Fibroblast of skin of scalp (primary cell): ENCODE results near the gene LEFTY2.

ENCODE experiments used
- DNase-seq: peaks from one replicate; pipeline ENCODE4 v3.0.0-alpha.2; 2013

Gene LEFTY2

DNA sequence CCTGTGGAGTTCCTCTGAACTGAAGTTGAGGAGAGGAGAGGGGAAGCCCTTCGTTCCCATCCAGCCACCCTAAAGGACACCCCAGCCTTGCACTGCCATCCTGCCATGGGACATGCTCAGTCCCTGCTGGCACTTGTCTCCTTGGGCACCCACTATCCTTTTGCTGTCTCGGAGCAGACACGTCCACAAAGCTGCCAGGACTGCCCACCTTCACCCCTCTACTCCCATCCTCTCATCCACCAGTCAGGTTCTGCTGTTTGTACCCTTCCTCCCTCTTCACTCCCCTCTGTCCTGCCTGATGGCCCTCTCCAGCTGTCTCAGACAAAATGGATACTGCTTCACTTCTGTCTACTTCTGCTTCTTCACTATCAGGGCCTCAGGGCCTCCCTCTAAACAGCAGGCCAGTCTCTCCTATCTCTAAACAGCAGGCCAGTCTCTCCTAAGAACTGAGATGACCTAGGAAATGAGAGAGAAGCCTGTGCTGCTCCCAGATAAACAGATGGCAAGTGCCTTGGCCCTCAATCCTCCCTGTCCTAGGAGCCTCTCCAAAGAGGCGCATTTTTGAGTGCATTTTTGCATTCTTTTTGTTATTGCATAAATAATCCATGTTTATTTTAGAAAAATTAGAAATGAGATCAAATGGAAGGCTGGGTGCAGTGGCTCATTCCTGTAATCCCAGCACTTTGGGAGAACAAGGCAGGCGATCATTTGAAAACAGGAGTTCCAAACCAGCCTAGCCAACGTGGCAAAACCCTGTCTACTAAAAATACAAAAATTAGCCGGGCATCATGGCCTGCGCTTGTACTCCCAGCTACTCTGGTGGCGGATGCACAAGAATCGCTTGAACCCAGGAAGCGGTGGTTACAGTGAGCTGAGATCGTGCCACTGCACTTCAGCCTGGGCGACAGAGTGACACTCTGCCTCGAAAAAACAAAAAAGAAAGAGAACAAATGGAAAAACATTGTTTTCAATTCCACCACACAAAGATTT is 12.5 kb downstream of the LEFTY2 start:
- DNase-seq, result no peak

DNA sequence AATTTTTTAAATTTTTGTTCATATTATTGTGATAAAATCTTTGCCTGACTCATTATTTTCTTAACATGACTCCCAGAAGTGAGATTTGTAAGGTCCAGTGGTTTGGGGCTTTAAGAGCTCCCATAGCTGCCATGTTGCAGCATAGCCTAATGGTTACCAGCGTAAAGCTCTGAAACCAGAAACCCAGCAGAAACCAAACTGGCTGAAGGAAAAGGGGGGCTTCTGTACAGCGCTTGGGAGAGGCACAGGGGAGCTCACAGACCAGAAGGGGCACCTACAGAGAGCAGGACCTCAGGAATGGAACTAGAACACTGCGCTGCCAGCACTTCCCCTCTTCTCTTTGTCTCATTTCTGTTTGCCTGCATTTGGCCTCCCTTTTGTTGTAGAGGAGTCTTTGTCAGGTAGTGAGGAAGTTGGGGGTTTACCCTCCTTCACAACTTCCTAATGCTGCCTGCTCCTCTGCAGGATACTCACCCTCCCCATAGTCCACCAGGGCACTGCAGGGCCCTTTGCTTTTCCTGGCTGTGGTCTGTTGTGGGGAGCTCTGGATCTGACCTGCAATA is 14.4 kb downstream of the LEFTY2 start:
- no peak for DNase-seq

DNA sequence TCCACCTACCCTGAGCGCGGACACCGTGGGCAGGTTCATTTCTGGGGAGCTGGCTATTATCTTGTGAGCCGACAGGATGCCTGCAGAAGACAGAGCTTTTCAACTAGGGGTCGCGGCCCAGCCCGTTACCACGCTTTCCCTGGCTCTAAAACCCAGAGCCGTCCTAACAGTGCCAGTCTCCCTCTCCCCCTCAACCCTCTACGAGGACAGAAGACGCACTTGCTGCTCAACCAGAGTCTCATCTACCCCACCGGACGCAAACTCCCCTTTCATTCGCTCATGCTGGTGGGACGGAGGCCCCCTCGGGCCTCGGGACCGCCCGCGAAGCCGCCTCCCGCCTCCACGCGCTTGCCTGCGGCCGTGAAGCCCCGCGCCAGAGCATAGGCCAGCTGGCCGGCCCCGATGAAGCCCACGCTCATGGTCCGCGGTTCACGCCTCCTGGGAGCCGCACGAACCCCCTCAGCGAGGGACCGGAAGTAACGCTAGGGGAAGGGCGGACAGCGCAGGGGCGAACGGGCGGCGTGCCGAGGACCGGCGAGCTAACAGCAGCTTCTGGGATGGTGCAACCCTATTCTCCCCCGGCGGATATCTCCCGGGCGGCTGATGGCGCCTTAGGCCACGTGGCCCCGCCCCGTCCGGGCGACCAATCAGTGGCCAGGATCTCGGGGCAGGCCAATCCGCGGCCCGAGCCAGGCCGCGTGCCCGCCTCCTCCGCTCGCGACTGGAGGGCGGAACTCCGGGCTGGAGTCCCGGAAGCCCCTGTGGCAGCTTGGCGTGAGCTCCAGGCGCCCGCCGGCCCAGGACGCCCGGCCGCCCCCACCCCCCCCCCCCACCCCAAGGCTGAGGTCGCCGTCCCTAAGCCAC is 17.1 kb downstream of the LEFTY2 start, which contains the start of gene PYCR2:
Gene PYCR2 (minus strand): TSS at position 559 of the 864 bp plus-strand sequence. CDS start 140 bp downstream, at position 419.
- peak; percentile 97 for DNase-seq

DNA sequence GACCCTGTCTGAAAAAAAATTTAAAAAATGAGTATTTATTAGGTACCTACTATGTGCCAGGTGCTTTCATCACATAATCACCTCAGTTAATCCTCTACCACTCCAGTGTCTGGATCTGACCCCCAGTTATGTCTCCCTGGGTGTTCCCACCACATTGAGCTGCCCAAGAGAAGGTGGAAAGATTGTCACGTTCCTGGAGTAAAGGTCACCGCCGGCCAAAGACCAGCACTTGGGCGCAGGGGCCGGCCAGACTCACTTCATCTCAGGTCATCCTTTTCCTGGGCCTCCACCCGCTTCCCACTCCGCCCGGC is 17.7 kb downstream of the LEFTY2 start:
- no peak for DNase-seq

DNA sequence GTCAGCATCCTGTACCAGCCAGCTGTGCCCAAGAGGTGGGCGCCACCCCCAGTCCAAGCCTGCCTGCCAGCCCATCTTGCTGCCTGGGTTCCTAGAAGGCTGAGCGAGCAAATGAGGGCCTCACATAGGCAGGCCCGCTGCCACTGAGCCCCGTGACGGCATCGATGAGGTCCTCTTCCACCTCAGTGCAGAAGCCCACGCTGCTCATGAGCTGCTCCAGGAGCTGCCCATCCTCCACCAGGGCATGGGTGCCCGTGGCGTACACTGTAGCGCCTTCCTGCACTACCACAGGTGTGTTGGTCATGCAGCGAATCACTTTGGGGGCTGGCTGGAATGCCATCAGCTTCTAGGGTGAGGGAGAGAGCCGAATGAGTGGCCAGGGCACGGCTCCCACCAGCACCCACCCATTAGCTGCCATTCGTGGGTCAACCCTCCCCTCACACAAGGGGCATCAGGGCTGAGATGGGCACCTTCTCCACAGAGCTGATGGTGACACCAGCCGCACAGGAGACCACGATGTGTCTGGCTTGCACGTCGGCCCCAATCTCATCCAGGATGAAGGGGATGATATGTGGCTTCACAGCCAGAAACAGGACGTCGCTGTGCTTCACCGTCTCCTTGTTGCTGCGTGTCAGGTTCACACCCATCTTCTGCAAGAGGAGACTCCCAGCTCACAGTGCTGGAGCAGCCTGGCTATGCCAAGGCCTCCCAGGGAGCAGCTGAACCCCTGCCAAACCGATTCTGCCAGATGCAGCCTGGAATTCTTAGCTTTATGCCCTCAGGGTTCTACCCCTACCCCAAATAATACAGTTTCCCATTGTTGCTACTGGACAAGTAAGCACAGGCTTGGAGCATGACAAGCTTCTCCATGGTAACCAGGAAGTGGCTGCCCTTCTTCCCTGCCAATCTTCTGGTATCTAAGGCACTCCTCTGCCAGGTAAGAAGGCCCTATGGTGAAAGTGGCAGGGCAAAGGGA is 19.0 kb downstream of the LEFTY2 start:
- DNase-seq, result no peak

DNA sequence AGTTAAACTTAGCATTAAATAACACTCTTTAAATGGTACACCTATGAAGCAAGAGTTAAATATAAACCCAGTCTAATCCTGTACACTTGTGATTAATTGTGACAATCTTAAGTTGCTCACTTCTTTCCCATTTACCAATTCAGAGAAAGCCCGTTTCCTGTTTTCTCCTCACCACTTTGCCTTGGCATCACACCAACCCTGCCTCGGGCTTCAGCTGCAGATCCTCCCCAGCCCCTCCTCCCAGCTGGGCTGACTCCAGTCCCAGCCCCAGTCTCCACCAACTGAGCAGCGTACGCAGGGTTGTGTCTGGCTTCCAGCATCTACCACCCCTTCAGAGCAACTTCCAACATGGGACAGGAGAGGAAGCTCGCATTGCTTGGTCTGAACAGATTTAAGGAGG is 21.1 kb downstream of the LEFTY2 start:
- DNase-seq, result peak; percentile 80

DNA sequence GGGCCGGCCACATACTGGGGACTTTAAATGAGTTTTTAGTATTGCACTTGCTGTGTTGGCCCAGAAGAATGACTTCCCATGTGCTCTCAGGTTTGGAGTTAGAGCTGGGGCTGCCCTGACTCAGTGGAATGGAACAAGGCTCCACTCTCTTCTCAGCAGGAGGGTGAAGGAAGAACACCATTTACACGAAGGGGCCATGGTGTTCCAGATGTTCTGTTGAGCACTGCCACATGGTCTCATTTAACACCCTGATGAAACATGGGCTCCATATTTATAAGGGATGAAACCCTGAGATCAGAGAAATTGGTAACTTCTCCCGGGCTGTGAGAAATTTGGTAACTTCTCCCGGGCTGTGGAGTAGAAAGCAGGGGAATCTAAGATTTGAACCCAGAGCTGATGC is 22.7 kb downstream of the LEFTY2 start:
- peak; percentile 42 for DNase-seq

DNA sequence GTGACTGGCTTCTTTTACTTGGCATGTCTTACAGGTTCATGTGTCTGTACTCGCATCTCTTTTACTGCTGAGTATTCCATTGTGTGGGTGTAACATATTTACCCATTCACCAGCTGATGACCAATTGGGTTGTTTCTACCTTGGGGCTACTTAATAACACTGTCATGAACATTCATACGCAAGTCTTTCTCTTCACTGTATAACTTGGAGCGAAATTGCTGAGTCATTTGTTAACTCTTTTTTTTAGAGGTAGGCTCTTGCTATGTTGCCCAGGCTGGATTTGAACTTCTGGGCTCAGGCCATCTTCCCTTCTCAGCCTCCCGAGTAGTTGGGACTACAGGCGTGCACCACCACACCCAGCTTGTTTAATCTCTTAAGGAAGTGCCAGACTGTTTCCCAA is 23.5 kb downstream of the LEFTY2 start:
- DNase-seq, result no peak

DNA sequence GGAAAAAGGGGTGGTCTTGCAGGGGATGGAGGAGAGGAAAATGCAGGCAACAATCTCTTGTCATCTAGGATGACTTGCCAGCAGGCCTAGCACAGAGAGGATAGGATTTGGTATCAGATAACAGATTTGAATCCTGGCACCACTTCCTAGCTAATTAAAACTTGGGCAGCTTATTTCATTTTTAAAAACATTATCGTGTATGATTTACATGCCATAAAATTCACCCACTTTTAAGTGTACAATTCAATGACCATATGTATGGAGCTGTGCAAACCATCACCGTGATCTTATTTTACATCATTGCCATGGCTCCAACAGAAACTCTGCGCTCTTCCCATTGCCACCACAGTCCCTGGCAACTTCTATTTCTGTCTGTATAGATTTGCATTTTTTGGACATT is 23.9 kb downstream of the LEFTY2 start:
- no peak for DNase-seq

DNA sequence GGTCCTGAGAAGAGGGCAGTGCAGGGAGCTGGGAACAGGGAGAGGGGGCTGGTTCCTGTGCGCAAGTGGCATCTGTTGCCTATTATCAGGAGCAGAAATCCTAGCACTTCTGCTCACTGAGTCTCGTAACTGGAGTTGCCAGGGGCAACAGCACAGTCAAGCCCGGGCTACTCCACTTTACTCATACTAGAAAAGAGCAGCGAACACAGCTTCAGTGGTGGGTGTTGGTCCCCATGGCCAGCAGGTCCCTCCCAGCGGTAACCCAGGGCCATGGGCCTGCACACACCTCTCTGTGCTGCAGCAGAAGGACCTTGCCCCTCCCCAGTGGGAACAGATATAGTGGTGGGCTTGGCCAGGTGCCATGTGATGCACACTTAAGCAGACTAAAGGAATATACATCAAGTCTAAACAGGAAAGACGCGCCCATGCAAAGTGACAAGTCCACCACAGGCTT is 25.5 kb downstream of the LEFTY2 start:
- peak; percentile 14 for DNase-seq

DNA sequence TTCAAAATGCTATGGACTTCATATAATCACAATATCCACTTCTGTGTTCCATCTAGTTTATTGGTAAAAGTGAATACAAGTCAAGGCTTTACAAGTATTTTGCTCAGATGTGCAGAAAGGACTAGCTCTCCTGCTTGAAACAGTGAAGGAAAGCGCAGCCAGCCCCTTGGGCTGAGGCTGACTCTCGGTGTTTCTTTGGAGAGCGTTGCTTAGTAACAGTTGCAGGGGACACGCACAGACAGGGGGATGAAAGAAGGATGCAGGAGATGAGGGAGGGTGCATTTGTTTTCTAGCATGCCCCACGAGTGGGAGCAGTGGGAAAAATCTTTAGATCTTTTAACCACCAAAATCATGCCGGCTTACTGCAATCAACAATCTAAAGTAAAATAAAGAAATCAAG is 26.1 kb downstream of the LEFTY2 start:
- DNase-seq, result no peak

DNA sequence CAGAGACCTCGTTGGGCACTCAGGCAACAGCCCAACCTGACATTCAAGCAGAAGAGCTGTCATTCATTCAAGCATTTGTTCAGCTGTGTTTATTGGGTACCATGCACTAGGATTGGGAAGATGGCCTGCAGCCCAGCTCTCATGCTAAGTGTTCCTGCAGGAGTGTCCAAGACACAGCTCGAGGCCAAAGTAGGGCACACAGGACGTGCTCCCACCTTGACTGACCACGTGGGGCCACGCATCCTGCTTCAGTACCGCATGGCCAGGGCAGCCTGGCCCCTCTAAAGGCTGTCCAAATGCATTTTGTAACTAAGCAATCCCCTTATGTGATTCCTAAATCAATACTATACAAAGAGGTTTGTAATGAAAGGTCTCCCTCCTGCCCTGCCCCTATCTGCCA is 26.6 kb downstream of the LEFTY2 start:
- DNase-seq, result no peak

DNA sequence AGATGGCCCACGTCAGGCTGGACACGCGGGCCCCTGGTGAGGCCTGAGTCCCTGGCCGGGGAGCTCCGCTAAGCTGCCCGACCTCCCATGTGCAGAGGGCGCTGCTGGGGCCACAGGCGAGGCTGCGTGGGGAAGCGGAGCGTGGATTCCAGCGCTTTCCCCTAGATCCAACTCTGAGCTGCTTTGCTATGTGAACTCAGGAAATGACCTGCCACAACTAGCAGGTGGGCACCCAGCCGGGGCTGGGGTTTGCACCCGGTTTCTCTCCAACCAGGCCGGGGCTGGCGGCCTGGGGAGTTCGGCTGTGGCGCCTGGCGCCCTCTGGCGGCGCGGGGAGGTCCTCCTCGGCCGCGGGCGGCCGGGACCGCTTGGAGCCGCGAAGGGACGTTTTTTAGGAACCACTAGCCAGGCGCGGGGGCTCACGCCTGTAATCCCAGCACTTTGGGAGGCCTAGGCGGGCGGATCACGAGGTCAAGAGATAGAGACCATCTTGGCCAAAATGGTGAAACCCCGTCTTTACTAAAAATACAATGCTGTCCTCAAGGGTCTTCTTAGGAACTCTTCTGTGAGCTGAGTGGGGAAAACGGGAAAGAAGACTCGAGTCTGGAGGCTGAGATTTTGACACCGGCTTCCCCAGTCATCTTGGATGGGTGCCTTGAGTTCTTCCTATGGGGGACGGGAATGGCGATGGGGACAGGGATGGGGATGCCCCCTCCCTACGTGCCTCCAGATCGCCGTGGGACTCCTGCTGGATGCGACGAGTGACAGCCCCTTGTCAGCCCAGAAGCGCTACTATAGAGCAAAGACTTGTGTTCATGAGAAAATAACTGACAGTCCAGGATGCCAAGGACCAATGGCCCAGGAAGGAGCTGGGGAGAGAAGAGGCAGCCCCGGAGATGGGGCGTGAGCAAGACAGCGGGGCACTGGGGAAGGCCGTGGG is 29.6 kb downstream of the LEFTY2 start:
- DNase-seq, result peak; percentile 43

DNA sequence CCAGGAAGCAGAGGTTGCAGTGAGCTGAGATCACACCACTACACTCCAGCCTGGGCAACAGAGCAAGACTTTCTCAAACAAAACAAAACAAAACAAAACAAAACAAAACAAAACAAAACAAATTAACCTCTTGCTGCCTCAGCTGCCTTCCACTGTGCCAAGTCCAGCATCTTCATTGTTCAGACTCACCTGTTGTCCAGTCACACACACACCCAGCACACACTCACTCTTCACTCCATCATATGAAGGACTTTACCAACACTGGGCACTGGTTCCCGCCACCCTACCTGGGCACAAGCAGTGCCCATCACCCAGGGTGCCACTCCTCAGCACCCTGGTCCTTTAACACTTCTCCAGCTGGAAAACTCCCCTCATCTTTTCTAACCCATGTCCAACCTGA is 31.5 kb downstream of the LEFTY2 start:
- no peak for DNase-seq

DNA sequence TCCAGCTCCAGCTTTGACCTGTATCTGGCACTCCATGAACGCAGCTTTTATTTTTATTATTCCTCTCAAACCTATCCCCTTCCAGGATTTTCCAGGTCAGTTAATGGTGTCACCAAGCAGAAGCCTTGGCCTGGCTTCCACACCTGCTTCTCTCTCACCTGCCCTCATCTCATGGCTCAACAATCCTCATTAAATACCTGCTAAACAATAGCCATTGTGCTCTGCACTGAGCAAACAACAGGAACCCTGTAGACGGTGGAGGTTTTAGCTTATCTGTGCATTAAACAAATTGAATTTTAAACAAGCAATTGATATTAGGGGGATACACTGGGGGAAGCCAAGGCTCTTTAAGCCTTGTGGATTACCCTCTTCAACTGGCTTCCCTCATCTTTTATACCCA is 32.2 kb downstream of the LEFTY2 start:
- no peak for DNase-seq

DNA sequence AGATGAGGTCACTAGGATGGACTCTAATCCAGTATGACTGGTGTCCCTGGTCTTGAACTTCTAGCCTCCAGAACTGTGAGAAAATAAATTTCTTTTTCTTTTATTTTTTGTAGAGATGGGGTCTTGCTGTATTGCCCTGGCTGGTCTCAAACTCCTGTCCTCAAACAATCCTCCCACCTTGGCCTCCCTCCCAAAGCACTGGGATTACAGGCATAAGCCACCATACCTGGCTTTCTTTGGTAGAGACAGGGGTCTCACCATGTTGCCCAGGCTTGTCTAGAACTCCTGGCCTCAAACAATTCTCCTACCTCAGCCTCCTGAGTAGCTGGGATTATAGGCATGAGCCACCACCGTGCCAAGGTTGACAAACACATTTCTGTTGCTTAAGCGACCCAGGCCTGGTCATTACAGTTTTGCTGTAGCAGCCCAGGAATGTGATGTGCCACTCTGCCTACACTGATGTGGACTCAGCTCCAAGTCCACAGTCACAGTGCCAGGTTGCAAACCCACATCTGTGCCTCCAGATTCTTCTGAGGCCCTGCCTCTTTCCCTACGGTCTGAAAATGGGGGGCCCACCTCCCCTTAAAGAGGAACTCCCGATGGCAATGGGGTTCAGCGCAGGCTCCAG is 32.9 kb downstream of the LEFTY2 start:
- no peak for DNase-seq

DNA sequence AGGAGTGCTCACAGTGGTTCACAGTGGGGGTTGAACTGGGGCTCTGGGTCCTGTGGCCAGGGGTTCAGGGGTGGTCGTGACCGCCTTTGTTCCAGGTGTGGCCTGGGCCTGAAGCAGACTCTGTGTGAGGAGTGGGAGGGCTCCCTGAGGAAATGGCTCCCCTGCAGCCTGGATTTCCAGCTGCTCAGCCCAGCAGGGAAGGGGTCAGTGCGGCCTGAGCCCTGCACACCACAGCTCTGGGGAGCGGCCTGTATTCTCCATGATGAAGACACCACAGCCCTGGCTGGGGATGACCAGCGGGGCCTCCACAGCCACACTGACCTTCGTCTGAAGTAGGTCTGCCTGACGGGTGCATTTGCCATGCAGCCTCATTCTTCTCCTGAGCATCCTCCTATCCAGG is 33.7 kb downstream of the LEFTY2 start:
- DNase-seq, result no peak

DNA sequence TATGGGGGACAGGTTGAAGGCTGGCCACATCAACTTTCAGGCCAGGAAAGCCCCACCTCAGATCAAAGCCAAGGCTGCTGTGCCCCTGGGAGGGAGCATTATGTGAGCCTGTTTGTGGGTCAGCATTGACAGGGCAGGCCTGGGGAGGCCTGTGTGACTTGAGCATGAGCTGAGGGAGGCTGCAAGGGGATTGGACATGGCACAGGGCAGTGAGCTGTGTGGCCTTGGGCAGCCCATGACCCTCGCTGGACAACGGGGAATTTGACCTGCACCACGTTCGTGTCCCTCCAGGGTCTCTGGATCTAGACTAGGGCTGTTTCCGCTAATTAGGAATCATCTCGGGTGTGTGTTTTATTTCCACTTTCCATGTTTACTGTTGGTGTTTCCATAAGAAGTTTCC is 34.6 kb downstream of the LEFTY2 start:
- no peak for DNase-seq

DNA sequence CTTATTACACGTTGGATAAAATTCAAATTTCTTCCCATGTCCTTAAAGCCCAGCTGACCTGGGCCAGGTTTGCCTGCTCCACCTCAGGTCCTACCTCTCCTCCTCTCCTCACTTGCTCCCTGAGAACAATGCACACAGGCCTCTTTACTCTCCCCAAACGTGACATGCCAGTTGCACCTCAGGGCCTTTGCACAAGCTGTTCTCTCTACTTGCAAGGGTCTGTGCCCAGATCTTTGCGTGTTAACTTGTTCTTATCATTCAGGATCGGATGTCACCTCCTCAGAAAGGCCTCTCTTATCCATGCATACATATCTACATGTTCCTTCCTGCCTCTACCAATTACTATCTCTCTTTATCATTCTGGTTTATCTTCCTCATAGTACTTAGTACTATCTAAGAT is 37.4 kb downstream of the LEFTY2 start:
- DNase-seq, result no peak
